ENCODE results near the gene USP20.
A peak's percentile ranks its signal among the peaks of the same experiment; 100 is the strongest.

Gene USP20

GRCh38 chr9:129857207-129857606, 21.9 kb downstream of the USP20 start:
- TF ChIP-seq, protein P1, sequence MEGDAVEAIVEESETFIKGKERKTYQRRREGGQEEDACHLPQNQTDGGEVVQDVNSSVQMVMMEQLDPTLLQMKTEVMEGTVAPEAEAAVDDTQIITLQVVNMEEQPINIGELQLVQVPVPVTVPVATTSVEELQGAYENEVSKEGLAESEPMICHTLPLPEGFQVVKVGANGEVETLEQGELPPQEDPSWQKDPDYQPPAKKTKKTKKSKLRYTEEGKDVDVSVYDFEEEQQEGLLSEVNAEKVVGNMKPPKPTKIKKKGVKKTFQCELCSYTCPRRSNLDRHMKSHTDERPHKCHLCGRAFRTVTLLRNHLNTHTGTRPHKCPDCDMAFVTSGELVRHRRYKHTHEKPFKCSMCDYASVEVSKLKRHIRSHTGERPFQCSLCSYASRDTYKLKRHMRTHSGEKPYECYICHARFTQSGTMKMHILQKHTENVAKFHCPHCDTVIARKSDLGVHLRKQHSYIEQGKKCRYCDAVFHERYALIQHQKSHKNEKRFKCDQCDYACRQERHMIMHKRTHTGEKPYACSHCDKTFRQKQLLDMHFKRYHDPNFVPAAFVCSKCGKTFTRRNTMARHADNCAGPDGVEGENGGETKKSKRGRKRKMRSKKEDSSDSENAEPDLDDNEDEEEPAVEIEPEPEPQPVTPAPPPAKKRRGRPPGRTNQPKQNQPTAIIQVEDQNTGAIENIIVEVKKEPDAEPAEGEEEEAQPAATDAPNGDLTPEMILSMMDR (IDR thresholded peaks at IDR 0.05; ENCODE audit: low read depth, low read length), result no peak
- in situ Hi-C loops (cut with HindIII; ENCODE audit: low sequenced_read_pairs), result no loop called here
- H3K4me3 ChIP-seq (ENCODE audit: low read depth, low read length), result no peak overlapping the region
- DNase-seq (ENCODE audit: low read depth, low spot score), result no peak

- in situ Hi-C loops (cut with HindIII; ENCODE audit: low sequenced_read_pairs), result no loop called here
- DNase-seq (ENCODE audit: low read depth, low spot score), result no peak
- TF ChIP-seq, protein P1 (IDR thresholded peaks at IDR 0.05; ENCODE audit: low read depth, low read length), result no peak
- H3K4me3 ChIP-seq (ENCODE audit: low read depth, low read length), result no peak overlapping the region
These were observed 23.1 kb downstream of the USP20 start for GRCh38 chr9:129858167-129858962.

DNA sequence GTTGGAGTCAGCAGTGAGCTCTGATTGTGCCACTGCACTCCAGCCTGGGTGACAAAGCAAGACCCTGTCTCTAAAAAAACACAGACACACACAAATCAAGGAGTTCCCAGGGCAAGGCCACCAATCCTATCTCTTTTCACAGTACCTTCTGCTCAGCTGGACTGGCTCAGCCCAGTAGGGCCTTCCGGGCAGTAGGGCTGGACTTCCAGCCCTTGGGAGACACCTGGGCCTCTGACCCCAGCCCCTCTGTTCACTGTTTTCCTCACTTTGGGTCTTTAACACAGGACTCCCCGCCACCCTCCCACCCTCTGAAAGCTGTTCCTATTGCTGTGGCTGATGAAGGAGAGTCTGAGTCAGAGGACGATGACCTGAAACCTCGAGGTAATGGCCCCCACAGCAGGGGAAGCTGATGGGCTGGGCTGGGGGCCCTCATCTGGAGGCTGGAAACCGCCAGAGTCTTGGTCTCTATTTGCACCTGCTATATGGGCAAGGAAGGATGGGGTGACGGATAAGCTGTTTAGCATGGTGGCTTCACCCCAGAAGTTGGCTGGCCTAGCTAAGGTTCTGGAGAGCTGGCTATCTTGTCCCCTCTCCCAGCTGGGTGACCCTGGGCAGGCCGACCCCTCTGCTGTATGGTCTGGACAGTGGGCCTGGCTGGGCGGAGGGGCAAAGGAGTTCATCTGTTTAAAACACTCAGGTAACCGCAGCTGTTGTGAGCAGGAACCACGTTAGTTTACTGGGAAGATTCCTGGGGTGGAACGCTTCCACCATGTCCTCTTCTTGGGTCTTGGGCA, 25.6 kb downstream of the USP20 start:
- no peak overlapping the region for H3K4me3 ChIP-seq (ENCODE audit: low read depth, low read length)
- TF ChIP-seq, protein P1 (IDR thresholded peaks at IDR 0.05; ENCODE audit: low read depth, low read length), result no peak
- in situ Hi-C loops (cut with HindIII; ENCODE audit: low sequenced_read_pairs), result no loop called here
- no peak for DNase-seq (ENCODE audit: low read depth, low spot score)

DNA sequence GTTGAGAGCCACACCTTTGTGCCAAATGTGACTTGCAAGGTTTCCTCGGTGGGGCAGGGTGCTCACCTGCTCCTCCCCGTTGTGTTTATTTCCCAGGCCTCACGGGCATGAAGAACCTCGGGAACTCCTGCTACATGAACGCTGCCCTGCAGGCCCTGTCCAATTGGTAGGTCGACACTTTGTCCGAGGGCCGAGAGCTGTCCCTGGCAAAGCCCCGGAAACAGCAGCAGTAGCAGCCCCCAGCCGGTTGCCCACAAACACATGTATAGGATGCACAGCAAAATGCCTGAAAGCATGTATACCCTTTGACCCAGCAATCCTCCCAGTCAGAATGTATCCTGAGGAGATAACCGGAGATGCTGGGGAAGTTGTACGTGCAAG, 26.2 kb downstream of the USP20 start:
- no peak for DNase-seq (ENCODE audit: low read depth, low spot score)
- in situ Hi-C loops (cut with HindIII; ENCODE audit: low sequenced_read_pairs), result no loop called here
- H3K4me3 ChIP-seq (ENCODE audit: low read depth, low read length), result no peak overlapping the region
- TF ChIP-seq, protein P1 (IDR thresholded peaks at IDR 0.05; ENCODE audit: low read depth, low read length), result no peak

- TF ChIP-seq, protein P1 (IDR thresholded peaks at IDR 0.05; ENCODE audit: low read depth, low read length), result no peak
- in situ Hi-C loops (cut with HindIII; ENCODE audit: low sequenced_read_pairs), result no loop called here
- no peak overlapping the region for H3K4me3 ChIP-seq (ENCODE audit: low read depth, low read length)
These were observed 27.9 kb downstream of the USP20 start for GRCh38 chr9:129863059-129863690.

GRCh38 chr9:129864991-129865647, 29.9 kb downstream of the USP20 start:
- in situ Hi-C loops (cut with HindIII; ENCODE audit: low sequenced_read_pairs), result no loop called here
- DNase-seq (ENCODE audit: low read depth, low spot score), result no peak
- no peak overlapping the region for H3K4me3 ChIP-seq (ENCODE audit: low read depth, low read length)

More at GRCh38 chr9:129863059-129863690, 27.9 kb downstream of the USP20 start:
- peak; percentile 79 for DNase-seq (ENCODE audit: low read depth, low spot score)

More at GRCh38 chr9:129864991-129865647, 29.9 kb downstream of the USP20 start:
- TF ChIP-seq, protein P1 (IDR thresholded peaks at IDR 0.05; ENCODE audit: low read depth, low read length), result no peak
